ENCODE measurements around the gene FOXI1. TPM values are rescaled to one million over a fixed set of nuclear protein-coding genes. Genes with fewer than 3 reads are reported as not detected.

Gene FOXI1
- total RNA-seq, 6 donors from 2014 or later: 0.30 TPM; not detected in 5

GRCh38 chr5:170071748-170072147 is 33.9 kb upstream of the FOXI1 start:
- H3K4me1 ChIP-seq: no peaks in the 10 kb centered on the region
- no peaks in the 10 kb centered on the region for H3K27me3 ChIP-seq
- WGBS, 2 donors: 97 to 98% methylated on average over 2 of the region's 2 CpGs
- H3K36me3 ChIP-seq: no peaks in the 10 kb centered on the region
- no peak for TF ChIP-seq CTCF (IDR thresholded peaks at IDR 0.05)
- TF ChIP-seq POLR2A (IDR thresholded peaks at IDR 0.05): no peak
- no peak for TF ChIP-seq EP300 (IDR thresholded peaks at IDR 0.05)
- TF ChIP-seq POLR2AphosphoS5 (IDR thresholded peaks at IDR 0.05): no peak
- ATAC-seq (ENCODE audit: low FRiP score in 2 of 2): no peak
- no peak for DNase-seq
- H3K4me3 ChIP-seq: no peak overlapping the region
- H3K27ac ChIP-seq: no peak overlapping the region
- no peaks in the 10 kb centered on the region for H3K9me3 ChIP-seq

GRCh38 chr5:170075696-170076095 is 30.0 kb upstream of the FOXI1 start:
- ATAC-seq (ENCODE audit: low FRiP score in 2 of 2): no peak
- no peaks in the 10 kb centered on the region for H3K9me3 ChIP-seq
- 78 to 86% methylated on average over 7 of the region's 7 CpGs for WGBS, 2 donors
- H3K4me1 ChIP-seq: no peaks in the 10 kb centered on the region
- TF ChIP-seq EP300 (IDR thresholded peaks at IDR 0.05) (no peak), POLR2AphosphoS5 (IDR thresholded peaks at IDR 0.05) (no peak), POLR2A (IDR thresholded peaks at IDR 0.05) (no peak), CTCF (IDR thresholded peaks at IDR 0.05) (no peak)
- H3K36me3 ChIP-seq: peaks cover 0 to 15% (median 10%) of the 10 kb centered on the region in 4 donors
- DNase-seq: no peak
- H3K27me3 ChIP-seq: no peaks in the 10 kb centered on the region
- no peak overlapping the region for H3K27ac ChIP-seq
- no peak overlapping the region for H3K4me3 ChIP-seq

GRCh38 chr5:170076211-170076610 is 29.5 kb upstream of the FOXI1 start:
- 90 to 93% methylated on average over 1 of the region's 1 CpG for WGBS, 2 donors
- DNase-seq: no peak

GRCh38 chr5:170076739-170077138 is 29.0 kb upstream of the FOXI1 start:
- Histone ChIP-seq H3K4me1 (no peaks in the 10 kb centered on the region), H3K9me3 (no peaks in the 10 kb centered on the region), H3K27me3 (no peaks in the 10 kb centered on the region), H3K27ac (no peak overlapping the region), H3K4me3 (no peak overlapping the region), H3K36me3 (peaks cover 0 to 16% (median 10%) of the 10 kb centered on the region in 4 donors)
- ATAC-seq (ENCODE audit: low FRiP score in 2 of 2) (no peak), DNase-seq (no peak)
- TF ChIP-seq POLR2A (IDR thresholded peaks at IDR 0.05): no peak
- TF ChIP-seq POLR2AphosphoS5 (IDR thresholded peaks at IDR 0.05): no peak
- no peak for TF ChIP-seq EP300 (IDR thresholded peaks at IDR 0.05)
- TF ChIP-seq CTCF (IDR thresholded peaks at IDR 0.05): no peak

More at GRCh38 chr5:170076211-170076610, 29.5 kb upstream of the FOXI1 start:
- Histone ChIP-seq H3K4me3 (no peak overlapping the region), H3K27ac (no peak overlapping the region), H3K4me1 (no peaks in the 10 kb centered on the region), H3K36me3 (peaks cover 0 to 16% (median 10%) of the 10 kb centered on the region in 4 donors), H3K9me3 (no peaks in the 10 kb centered on the region), H3K27me3 (no peaks in the 10 kb centered on the region)
- no peak for ATAC-seq (ENCODE audit: low FRiP score in 2 of 2)
- TF ChIP-seq POLR2A (IDR thresholded peaks at IDR 0.05) (no peak), POLR2AphosphoS5 (IDR thresholded peaks at IDR 0.05) (no peak), CTCF (IDR thresholded peaks at IDR 0.05) (no peak), EP300 (IDR thresholded peaks at IDR 0.05) (no peak)

- TF ChIP-seq EP300 (IDR thresholded peaks at IDR 0.05) (no peak), CTCF (IDR thresholded peaks at IDR 0.05) (no peak), POLR2A (IDR thresholded peaks at IDR 0.05) (no peak), POLR2AphosphoS5 (IDR thresholded peaks at IDR 0.05) (no peak)
- Histone ChIP-seq H3K36me3 (peaks cover 0 to 16% (median 10%) of the 10 kb centered on the region in 4 donors), H3K27me3 (no peaks in the 10 kb centered on the region), H3K4me3 (no peak overlapping the region), H3K9me3 (no peaks in the 10 kb centered on the region), H3K4me1 (no peaks in the 10 kb centered on the region), H3K27ac (no peak overlapping the region)
- 91 to 92% methylated on average over 5 of the region's 5 CpGs for WGBS, 2 donors
- DNase-seq (no peak), ATAC-seq (ENCODE audit: low FRiP score in 2 of 2) (no peak)
Observed at GRCh38 chr5:170077526-170077925, 28.2 kb upstream of the FOXI1 start.
